Activated gamma-delta T cell treated with Interleukin-2 at 50 U/mL for 16 hours (primary cell): ENCODE measurements around the gene ETV7.
"Not testable (repeated sequence)": the region's sequence is repeated elsewhere in the genome, so short reads cannot be mapped to it uniquely, and the experiment has no call there.

ENCODE experiments used
- DNase-seq: peaks from one replicate; pipeline ENCODE4 v3.0.0-alpha.2; 2020

The ETV7 gene

DNA sequence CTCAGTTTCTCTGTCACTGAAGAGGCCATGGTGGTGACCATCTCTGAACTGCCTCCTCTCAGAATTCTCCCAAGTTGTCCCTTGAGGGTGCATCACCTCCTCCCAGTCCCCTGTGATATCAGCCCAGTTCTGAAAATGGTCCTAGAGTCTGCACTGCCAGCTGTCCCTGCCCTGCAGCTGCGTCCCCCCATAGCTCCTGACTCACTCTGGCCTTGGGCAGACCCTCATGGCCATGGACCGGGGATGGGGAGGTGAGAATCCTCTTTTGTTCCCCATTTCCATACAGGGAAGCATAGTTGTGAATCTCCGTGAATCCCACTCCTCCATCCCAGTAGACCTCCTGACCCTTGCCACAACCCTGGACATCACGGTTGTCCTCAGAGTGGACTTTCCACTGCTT lies 4.5 kb downstream of the ETV7 start:
- DNase-seq, result no peak

DNA sequence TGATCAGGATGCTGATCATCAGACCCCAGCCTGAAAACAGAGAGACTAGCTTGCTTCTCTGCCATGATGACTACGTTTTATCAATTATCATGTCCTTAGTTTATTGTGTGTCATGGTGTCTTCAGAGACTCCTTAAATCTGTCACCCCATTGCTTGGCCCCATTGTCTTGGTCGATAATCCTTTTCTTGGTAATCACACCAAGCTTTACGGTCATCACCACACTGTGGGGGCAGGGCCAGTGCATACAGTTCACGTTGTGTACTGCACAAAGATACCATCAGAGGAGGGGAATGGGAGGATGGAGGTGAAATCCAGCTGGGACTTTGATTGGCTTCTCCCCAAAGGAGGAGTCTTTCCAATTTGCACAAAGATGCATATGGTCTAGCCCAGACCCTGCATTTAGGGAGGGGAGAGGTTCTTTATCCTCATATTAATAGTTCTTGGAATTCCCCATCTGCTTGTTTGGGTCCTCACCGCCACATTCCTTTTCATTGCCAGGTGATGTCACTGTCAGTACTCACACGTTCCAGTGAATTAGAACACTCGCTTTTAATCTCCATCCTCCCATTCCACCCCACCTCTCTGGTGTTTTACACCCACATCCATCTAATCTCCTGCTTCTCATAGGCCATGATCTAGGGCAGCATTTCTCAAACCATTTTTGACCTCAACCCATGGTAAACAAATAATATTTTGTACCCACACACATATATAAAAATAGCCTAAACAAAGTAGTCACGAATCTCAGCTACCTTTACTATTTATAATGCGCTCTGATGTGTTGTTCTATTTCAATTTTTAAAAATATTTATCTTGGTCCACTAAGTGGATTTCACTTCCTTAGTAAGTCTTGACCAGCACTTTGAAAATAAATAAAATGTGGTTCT lies 5.7 kb downstream of the ETV7 start:
- DNase-seq, result no peak

DNA sequence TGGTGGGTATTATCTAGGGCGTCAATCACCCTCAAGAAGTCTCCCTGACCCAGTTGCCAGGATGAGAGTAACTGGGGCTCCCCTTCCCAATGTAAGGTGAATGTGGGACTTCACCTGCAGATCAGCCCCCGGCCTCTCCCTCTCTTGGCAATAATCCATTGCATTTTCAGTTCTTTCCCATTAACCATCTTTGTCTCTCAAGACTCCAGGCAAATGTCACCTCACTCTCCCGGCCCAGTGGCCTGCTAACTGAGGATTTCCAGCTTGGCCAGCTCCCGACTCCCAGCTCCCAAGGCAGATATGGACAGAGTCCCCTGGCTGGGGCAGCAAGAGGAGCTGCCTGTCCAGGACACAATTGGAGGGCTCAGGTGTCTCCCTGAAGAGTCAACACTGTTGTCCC lies 7.3 kb downstream of the ETV7 start:
- no peak for DNase-seq

DNA sequence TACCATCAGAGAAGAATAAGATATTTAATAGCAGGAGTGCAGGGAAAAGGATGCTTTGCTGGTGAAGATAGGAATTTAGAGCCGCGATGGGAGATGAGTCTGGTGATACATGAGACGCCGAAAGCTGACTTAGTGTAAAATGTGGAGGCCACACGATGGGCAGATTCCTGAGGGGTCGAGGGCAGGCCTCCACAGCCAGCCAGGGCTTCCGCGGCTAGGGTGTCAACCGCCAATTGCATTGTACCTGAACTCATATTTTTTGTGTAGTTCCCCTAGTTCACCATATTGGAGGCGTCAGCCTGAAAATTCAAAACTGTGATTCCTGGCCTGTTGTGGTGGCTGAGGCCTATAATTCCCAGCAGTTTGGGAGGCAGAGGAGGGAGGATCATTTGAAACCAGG lies 8.5 kb downstream of the ETV7 start:
- DNase-seq, result no peak

DNA sequence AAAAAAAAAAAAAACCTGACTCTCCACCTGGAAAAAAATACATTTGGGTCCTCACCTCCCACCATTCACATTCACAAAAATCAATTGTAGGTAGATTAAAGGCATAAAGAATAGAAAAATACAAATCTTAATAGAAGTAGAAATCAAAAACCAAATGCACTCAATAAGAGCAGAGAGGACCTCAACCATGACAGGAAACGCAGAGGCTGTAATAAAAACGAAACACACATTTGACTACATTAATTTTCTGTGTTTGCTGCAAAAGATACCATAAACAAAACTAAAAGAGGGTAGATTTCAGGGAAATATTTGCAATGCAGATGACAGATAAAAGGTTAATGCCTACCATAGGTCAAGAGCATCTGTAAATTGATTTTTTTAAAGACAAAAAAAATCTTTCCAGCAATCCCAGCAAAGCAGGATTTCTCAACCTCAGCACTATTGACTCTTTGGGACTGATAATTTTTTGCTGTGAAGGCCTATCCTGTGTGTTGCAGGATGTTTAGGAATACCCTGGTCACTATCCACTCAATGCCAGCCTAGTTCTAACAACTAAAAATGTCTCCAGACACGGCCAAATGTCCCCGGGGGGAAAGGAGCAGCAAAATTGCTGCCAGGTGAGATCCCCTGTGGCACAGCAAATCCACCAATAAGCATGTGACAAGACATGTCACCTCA lies 9.1 kb downstream of the ETV7 start:
- no peak for DNase-seq

DNA sequence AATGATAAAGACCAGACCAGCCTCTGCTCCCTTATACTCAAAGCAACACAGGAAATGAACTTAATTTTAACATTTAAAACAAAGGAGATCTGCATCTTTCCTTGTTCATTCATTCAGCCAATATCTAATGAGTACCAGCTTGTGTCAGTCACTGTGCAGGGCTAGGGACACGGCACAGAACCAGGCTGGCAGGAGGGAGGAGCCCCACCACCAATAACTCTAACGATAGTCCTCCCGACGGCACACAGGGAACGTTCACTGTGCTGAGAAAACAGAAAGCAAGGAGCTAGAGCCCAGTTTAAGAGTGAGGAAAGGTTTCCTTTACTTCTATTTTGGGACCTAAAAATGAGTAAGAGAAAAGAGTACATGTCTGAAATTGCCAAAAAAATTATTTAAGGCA lies 9.9 kb downstream of the ETV7 start:
- no peak for DNase-seq

DNA sequence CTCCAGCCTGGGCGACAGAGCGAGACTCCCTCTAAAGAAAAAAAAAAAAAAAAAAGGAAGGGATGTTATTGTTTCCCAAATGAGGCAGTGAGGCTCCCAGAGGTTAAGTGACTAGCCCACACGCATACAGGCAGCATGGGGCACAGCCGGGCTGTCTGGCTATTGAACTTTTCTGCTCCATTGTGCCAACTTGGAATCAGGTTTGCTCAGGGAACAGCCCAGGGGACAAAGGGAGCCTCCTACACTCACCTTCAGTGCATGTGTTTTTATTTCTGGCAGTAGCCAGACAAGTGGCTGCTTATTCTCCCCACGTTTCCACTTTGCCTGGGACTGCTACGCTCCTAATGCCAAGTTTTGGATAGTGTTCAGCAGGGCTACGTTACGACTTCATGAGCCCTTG lies 10.7 kb downstream of the ETV7 start:
- no peak for DNase-seq

DNA sequence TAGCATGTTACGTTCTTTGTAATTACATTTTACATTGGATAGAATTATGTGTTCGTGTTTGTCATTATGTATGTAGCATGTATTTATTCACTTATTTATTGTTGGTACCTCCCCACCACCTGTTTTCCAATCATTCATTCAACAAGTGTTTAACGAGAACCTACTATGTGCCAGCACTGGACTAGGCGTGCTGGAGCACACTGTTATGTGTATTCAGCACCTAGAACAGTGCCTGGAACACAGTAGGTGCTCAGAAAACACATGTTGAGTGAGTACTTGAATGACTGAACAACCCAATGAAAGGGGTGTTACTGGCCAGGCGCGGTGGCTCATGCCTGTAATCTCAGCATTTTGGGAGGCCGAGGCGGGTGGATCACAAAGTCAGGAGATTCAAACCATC lies 11.3 kb downstream of the ETV7 start:
- DNase-seq, result no peak

DNA sequence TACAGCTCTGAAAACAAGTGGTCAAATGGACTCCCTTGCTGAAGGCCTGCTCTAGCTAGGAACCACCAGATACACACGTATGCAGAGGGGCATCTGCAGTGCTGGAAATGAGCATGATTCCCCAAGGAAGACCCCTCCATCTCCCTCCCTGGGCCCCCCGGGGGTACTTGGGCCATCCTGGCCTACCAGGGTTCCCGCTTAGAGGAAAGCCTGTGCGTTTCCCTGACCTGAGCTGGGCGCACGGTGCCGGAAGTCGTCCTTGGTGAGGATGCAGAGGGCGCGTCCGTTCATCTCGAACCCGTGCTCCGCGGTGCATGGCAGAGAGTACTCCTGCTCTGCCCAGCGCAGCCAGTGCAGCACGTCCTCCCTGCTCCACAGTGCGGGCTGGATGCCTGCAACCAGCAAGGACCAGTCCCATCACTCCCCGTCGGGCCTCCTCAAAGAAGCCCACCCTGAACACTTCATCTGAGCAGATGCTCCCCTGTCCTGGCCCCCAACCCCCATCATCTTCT lies 11.8 kb downstream of the ETV7 start:
- no peak for DNase-seq

DNA sequence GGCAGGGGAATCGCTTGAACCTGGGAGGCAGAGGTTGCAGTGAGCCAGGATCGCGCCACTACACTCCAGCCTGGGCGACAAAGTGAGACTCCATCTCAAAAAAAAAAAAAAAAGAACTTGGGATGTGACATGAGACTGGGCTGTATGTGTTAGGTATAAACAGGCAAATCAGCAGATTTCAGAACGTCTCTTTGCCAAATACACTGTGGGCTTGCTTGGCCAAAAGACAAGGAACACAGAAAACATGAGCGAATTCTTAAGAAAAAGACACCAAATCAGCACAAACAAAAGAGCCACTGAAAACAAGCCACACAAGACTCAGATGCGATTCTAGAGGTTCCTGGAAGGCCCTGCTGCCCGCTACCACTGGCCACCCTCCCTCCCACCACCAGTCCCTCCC lies 12.5 kb downstream of the ETV7 start:
- no peak for DNase-seq

DNA sequence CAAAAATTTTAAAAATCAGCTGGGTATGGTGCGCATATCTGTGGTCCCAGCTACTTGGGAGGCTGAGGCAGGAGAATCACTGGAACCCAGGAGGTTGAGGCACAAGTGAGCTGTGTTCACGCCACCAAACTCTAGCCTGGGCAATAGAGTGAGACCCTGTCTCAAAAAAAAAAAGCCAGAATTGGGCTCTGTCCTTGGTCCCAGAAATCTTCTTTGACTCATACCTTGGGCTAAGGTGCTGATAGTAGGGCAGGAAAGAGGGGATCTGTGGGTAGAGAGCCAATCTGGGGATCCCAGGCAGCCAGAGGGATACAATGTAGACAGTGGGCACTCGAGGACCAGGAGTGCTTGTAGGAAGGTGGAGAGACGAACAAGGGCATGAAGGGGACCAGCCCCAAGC lies 13.3 kb downstream of the ETV7 start:
- no peak for DNase-seq

DNA sequence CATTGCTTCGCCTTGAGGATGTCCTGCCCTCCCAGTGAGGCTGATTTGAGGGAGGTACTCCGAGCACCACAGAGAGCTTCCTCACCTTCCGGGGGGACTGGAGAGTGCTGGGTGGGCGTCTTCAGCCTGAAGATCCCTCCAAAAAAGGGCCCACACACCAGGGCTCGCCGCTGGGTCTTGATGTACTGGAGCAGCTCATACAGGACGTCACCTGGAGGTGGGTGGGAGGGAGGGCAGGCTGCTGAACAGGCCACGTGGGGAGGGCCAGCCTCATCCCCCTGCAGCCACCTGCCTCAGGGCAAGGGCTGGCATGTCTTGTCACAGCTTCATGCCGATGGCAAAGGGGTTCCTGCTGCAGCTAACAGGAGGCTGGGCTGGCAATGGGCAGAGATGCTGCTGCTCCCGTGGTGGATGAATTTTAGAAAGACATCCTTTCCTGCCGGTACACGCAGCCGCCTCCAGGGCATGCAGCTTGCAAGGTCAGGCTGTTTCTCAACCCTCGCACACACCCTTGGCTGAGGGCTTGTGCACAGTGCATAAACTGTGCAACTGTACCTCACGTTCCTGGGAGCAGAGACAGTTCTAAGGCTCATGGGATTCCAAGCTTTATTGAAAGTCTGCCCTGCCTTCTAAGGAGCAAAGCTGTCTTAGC lies 14.0 kb downstream of the ETV7 start:
- DNase-seq, result no peak

DNA sequence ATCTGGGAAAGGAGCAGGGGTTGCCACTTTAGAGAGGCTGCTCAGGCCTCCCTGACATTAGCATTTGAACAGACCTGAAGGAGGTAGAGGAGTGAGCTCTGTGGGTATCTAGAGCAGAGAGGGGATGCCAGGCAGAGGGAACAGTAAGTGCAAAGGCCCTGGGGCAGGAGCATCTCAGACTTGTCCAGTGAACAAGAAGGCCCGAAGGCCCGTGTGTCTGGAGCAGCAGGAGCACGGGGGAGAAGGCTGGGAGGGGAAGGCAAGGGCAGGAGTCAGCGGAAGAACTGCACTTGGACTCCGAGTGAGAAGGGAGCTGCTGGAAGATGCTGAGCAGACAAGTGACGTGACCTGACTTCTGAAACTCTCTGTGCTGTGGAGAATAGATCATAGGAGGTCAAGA lies 15.4 kb downstream of the ETV7 start:
- DNase-seq, result no peak

DNA sequence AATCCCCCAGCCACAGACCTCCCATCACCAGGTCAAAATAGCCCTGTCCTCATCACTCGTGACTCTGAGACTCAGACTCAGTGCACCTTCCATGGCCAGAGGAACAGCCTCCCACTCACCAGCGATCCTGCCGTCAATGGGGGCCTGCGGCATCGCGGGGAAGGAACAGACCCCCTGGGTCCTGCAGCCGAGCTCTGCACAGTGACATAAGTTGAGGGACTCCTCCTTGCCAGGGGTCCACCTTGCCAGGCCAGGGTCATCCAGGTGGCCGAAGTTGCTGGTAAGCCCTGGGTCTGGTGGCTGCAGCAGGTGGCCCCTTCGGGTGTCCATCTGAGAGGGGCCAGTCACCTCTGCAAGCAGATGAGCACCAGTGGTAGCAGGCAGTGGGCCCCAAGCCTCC lies 16.3 kb downstream of the ETV7 start:
- no peak for DNase-seq

DNA sequence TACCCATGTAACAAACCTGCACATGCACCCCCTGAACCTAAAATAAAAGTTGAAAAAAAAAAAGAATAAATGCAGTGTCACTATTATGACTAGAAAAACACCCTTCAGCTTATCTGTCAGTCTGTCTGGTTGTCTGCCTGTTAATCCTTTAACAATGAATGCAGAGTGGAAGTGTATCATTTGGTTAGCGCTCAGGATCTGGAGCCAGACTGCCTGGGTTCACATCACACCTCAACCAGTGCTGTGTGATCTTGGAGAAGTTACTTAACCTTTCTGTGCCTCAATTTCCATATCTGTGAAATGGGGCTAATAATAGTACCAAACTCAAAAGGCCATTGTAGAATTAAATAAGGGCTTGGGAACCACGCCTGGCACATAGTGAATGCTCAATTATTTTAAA lies 16.8 kb downstream of the ETV7 start:
- DNase-seq, result no peak

DNA sequence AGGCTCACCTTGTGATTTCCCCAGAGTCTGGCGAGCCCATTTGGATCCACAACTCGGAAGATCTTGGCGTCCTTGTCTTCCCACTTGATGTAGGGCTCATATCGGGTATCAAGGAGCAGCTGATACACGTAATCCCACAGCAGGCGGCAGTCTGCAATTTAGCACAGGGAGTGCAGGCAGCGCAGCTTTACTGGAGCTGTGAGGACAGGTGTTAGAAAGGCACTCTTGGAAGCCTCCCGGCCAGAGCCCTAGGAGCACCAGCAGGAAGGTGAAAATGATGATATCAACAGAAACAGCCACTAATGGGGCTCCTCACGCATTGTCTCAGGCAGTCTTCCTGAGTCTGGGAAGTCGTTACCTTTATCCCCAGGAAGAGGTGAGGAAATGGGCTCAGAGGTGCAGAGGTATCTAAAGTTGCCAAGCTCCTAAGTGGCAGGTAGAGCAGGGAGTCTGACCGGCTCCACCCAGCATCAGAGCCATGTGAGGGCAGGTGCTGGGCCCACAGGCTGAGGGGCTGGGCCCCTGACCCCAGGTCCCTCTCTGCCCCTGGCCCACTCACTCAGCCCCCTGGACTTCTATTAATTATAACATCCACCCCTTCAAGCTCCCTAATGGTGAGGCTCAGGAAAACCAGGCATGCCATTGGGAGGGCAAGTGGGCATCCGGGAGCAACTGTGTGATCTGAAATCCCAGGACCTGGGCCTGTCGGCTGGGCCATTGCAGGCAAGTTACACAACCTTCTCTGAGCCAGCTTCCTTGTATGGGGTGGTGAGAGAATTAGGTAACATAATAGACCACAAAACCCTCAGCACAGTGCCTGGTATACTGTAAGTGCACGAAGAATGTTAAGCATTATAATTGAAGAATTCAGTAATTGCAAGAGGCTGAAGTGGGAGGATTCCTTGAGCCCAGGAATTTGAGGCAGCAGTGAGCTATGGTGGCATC lies 18.3 kb downstream of the ETV7 start:
- DNase-seq, result no peak

DNA sequence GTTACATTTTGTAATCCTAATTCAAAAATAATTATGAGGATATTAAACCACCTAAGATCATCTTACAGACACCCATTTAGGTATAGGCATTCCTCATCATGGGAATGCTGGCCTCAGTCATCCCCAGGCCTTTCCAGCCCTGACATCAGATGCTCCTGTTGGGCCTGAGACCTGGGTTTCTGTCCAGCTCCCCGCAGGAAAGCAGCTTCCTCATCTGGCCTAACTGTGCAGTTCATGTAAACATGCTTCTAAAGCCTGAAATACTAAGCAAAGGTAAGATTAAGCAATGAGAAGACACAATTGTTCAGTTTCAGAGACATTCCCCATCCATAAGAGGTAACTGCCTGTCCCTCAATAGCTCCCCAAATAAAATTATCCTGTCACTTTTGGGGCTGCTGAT lies 19.0 kb downstream of the ETV7 start:
- DNase-seq, result no peak

DNA sequence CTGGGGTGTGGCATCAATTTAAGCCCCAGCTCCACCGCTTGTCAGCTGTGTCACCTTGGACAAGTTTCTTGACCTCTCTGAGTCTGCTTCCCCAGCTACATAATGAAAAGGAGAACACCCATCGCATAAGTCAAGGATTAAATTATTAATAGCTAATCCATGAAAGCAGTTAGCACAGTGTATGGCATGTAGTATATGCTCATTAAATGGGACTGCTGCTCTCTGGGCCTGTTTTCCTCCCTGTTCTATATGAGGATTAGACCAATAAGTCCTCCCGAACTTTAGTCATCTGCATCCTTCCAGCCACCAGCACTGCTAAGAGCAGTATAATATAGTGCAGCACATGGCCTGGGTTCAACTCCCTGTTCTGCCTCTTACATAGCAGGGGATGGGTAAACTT lies 19.7 kb downstream of the ETV7 start:
- DNase-seq, result no peak

DNA sequence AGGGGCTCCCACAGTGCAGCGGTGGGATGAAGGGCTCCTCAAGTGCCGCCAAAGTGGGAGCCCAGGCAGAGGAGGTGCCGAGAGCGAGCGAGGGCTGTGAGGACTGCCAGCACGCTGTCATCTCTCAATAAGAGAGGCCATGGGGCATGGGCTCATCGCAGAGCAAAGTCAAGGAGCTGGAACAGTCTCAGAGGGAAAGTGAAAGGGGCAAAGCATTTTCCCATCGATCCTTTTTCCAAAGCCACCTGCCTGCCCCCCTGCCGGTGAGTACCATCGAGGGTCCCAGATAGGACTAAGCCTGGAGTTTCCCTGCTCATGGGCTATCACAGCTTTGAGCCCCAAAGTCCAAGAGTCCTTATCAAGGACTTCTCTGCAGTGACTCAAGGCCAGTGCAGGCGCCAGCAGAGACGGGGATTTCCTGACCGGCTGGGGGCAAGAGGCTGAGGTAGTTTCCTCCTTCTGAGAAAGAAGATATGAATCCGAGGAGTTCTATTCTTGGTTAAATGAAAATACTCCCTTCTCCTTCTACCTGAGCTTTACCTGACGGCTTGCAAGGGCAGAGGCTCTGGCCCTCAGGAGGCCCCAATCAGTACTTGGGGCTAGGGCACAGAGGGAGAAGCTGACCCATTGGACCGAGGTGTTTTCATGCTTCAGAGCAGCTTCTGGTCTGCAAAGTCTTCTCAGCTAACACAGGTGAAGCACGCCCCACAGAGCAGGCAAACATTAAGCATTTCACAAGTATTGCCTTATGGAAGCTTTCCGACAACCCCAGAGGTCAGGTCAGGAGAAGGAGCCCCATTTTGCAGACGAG lies 22.6 kb downstream of the ETV7 start:
- DNase-seq, result no peak

DNA sequence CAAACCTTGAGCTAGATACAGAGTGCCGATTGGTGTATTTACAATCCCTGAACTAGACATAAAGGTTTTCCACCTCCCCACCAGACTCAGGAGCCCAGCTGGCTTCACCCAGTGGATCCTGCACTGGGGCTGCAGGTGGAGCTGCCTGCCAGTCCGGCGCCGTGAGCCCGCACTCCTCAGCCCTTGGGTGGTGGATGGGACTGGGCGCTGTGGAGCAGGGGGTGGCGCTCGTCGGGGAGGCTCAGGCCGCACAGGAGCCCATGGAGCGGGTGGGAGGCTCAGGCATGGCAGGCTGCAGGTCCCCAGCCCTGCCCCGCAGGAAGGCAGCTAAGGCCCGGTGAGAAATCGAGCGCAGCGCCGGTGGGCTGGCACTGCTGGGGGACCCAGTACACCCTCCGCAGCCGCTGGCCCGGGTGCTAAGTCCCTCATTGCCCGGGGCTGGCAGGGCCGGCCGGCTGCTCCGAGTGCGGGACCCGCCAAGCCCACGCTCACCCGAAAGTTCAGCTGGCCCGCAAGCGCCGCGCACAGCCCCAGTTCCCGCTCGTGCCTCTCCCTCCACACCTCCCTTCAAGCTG lies 23.3 kb downstream of the ETV7 start:
- not testable (repeated sequence) for DNase-seq

DNA sequence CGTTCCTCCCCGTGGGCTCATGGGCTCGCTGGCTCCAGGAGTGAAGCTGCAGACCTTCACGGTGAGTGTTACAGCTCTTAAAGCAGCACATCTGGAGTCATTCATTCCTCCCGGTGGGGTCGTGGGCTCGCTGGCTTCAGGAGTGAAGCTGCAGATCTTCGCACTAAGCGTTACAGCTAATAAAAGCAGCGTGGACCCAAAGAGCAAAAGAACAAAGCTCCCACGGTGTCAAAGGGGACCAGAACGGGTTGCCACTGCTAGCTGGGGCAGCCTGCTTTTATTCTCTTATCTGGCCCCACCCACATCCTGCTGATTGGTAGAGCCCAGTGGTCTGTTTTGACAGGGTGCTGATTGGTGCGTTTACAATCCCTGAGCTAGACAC lies 24.1 kb downstream of the ETV7 start:
- DNase-seq, result not testable (repeated sequence)
